GM18861 (cell line): Measurements from ENCODE around the gene TAF11L2.
"Not testable (repeated sequence)": the region's sequence is repeated elsewhere in the genome, so short reads cannot be mapped to it uniquely, and the experiment has no call there.

Experiments
- ATAC-seq: cut with Tn5 transposase; IDR thresholded peaks from one replicate; pipeline ENCODE4 v1.9.1; 2021; ENCODE audit not compliant: unreplicated experiment

TAF11L2 gene

GRCh38 chr5:17524935-17525334, 26.9 kb downstream of the TAF11L2 start, which contains the start of gene TAF11L5:
Gene TAF11L5 (plus strand): TSS chr5:17525235.
- ATAC-seq = not testable (repeated sequence)

DNA sequence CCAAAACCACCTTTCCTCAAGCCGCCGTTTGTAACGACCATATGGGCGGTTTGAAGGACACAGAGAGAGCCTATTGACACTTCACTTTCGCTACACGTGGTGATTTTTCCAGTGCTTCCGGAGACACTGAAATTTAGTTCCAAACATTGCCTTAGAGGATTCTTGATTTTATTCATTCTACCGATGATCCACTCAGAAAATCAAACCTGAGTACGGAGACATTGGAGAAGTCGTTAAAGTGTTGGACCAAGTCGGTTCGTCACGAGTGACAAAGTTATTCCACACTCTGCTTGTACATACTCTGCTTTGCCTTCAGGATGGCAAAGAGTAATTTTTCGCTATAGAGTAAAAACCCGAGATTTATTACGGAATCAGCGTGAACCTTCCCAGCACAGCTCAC, 28.5 kb downstream of the TAF11L2 start:
- ATAC-seq = not testable (repeated sequence)

- not testable (repeated sequence) for ATAC-seq
Observed at GRCh38 chr5:17528369-17528768, 30.3 kb downstream of the TAF11L2 start, which contains the start of gene TAF11L6. Gene TAF11L6 (plus strand): TSS chr5:17528669.
